Activated B cell treated with CpG ODN at 0.5 μM for 24 hours (primary cell): ENCODE data around the gene REPS2. TPM values are rescaled to one million over a fixed set of nuclear protein-coding genes. Genes with fewer than 3 reads are reported as not detected.

Experiments
- ATAC-seq: fragments of 200-7000 bp; cut with Tn5 transposase; one replicate; pipeline ENCODE4 v1.10.0; 2021; ENCODE audit warnings: low read depth, mild to moderate bottlenecking, moderate library complexity
- CTCF ChIA-PET: fragments of 350-600 bp; sonication (Branson Sonifier 250); formaldehyde crosslinking; loops from one replicate; lab custom pipeline; 2021; ENCODE audit warnings: antibody characterized with exemption; lab: Charles Lee
- POLR2A ChIA-PET: fragments of 350-600 bp; sonication (Branson Sonifier 250); formaldehyde crosslinking; loops from one replicate; lab custom pipeline; 2021; ENCODE audit warnings: antibody characterized with exemption; lab: Charles Lee
- DNase-seq: peaks from one replicate; pipeline ENCODE4 v3.0.0; 2022
- H3K27ac Mint-ChIP-seq: one replicate; pipeline ENCODE4 v1.8.0; 2020; ENCODE audit warnings: mixed read lengths
- H3K27me3 Mint-ChIP-seq: one replicate; pipeline ENCODE4 v1.8.0; 2021; ENCODE audit warnings: mixed read lengths
- H3K36me3 Mint-ChIP-seq: one replicate; pipeline ENCODE4 v1.8.0; 2021; ENCODE audit warnings: low read depth, mixed read lengths
- H3K4me1 Mint-ChIP-seq: one replicate; pipeline ENCODE4 v1.8.0; 2021; ENCODE audit warnings: mixed read lengths
- H3K4me3 Mint-ChIP-seq: one replicate; pipeline ENCODE4 v1.8.0; 2020; ENCODE audit warnings: mild to moderate bottlenecking, mixed read lengths
- H3K9me3 Mint-ChIP-seq: one replicate; pipeline ENCODE4 v1.8.0; 2020; ENCODE audit warnings: mixed read lengths
- CTCF ChIP-seq: fragments of 200-600 bp; IDR thresholded peaks from one replicate; pipeline ENCODE4 v1.8.0; 2022; ENCODE audit warnings: antibody characterized with exemption, mild to moderate bottlenecking
- intact Hi-C: fragments of 100-400 bp; cut with micrococcal nuclease; formaldehyde crosslinking; loops from one replicate; pipeline ENCODE4 v1.15.1; 2024
- total RNA-seq: library from RNA; stranded (reverse); gene quantifications from 2 replicates; pipeline ENCODE4 v1.2.3, GENCODE V29; 2022

The REPS2 gene
- total RNA-seq, 1 donor from 2014 or later: 2.0 TPM

- Mint-ChIP-seq H3K9me3 (peaks cover 3% of the 10 kb centered on the region), H3K36me3 (no peaks in the 10 kb centered on the region), H3K27me3 (no peaks in the 10 kb centered on the region), H3K4me3 (no peak overlapping the region), H3K4me1 (no peaks in the 10 kb centered on the region), H3K27ac (no peak overlapping the region)
- intact Hi-C loops: no loop called here
- DNase-seq: no peak
- ChIA-PET POLR2A (no interaction called here), CTCF (no interaction called here)
- ATAC-seq: no peak
- TF ChIP-seq CTCF: no peak
These were observed 35.5 kb downstream of the REPS2 start for GRCh38 chrX:16981980-16982379.

- no peak for TF ChIP-seq CTCF
- DNase-seq: no peak
- H3K27me3 Mint-ChIP-seq: no peaks in the 10 kb centered on the region
- H3K9me3 Mint-ChIP-seq: peaks cover 3% of the 10 kb centered on the region
- H3K4me3 Mint-ChIP-seq: no peak overlapping the region
- H3K27ac Mint-ChIP-seq: no peak overlapping the region
- no peaks in the 10 kb centered on the region for H3K4me1 Mint-ChIP-seq
- ChIA-PET POLR2A (no interaction called here), CTCF (no interaction called here)
- intact Hi-C loops: no loop called here
- no peak for ATAC-seq
- no peaks in the 10 kb centered on the region for H3K36me3 Mint-ChIP-seq
These were observed 36.6 kb downstream of the REPS2 start for GRCh38 chrX:16983051-16983450.

- POLR2A ChIA-PET: no interaction called here
- no peak for TF ChIP-seq CTCF
- peaks cover 3% of the 10 kb centered on the region for H3K9me3 Mint-ChIP-seq
- DNase-seq: no peak
- intact Hi-C loops: no loop called here
- no peaks in the 10 kb centered on the region for H3K36me3 Mint-ChIP-seq
- H3K27ac Mint-ChIP-seq: no peak overlapping the region
- no peaks in the 10 kb centered on the region for H3K27me3 Mint-ChIP-seq
- CTCF ChIA-PET: no interaction called here
- no peak for ATAC-seq
- H3K4me3 Mint-ChIP-seq: no peak overlapping the region
- H3K4me1 Mint-ChIP-seq: no peaks in the 10 kb centered on the region
These were observed 38.8 kb downstream of the REPS2 start for GRCh38 chrX:16985286-16985685.

GRCh38 chrX:16986169-16986568 lies 39.7 kb downstream of the REPS2 start:
- POLR2A ChIA-PET: no interaction called here
- peaks cover 3% of the 10 kb centered on the region for H3K9me3 Mint-ChIP-seq
- ATAC-seq (no peak), DNase-seq (no peak)
- no peak overlapping the region for H3K27ac Mint-ChIP-seq
- CTCF ChIA-PET: no interaction called here
- intact Hi-C loops: no loop called here
- H3K36me3 Mint-ChIP-seq: no peaks in the 10 kb centered on the region
- no peaks in the 10 kb centered on the region for H3K4me1 Mint-ChIP-seq
- no peak overlapping the region for H3K4me3 Mint-ChIP-seq
- TF ChIP-seq CTCF: no peak
- H3K27me3 Mint-ChIP-seq: no peaks in the 10 kb centered on the region

- DNase-seq (no peak), ATAC-seq (no peak)
- intact Hi-C loops: no loop called here
- Mint-ChIP-seq H3K4me3 (no peak overlapping the region), H3K27ac (no peak overlapping the region), H3K4me1 (no peaks in the 10 kb centered on the region), H3K27me3 (no peaks in the 10 kb centered on the region), H3K36me3 (no peaks in the 10 kb centered on the region), H3K9me3 (no peaks in the 10 kb centered on the region)
- ChIA-PET POLR2A (no interaction called here), CTCF (no interaction called here)
- TF ChIP-seq CTCF: no peak
These were observed 43.3 kb downstream of the REPS2 start for GRCh38 chrX:16989750-16990149.
